Measurements from ENCODE around the gene HOXB8.

DNA sequence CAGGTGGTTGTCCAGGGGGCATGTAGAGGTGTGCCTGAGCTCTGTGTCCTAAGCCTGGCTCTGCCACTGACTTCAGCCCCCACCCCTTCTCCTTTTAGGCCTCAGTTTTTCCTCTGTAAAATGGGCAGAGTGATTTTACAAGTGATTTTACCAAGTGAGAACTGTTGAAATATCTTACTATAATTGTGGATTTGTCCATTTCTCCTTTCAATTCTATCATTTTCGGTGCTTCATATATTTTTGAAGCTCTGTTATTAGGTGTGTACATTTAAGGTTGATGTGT lies 32.8 kb upstream of the HOXB8 start:
- no peak for TF ChIP-seq POLR2A (IDR thresholded peaks at IDR 0.05)
- TF ChIP-seq, protein P1, sequence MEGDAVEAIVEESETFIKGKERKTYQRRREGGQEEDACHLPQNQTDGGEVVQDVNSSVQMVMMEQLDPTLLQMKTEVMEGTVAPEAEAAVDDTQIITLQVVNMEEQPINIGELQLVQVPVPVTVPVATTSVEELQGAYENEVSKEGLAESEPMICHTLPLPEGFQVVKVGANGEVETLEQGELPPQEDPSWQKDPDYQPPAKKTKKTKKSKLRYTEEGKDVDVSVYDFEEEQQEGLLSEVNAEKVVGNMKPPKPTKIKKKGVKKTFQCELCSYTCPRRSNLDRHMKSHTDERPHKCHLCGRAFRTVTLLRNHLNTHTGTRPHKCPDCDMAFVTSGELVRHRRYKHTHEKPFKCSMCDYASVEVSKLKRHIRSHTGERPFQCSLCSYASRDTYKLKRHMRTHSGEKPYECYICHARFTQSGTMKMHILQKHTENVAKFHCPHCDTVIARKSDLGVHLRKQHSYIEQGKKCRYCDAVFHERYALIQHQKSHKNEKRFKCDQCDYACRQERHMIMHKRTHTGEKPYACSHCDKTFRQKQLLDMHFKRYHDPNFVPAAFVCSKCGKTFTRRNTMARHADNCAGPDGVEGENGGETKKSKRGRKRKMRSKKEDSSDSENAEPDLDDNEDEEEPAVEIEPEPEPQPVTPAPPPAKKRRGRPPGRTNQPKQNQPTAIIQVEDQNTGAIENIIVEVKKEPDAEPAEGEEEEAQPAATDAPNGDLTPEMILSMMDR (IDR thresholded peaks at IDR 0.05) = no peak
